Measurements from ENCODE around the gene TSPAN4. TPM values are rescaled to one million over a fixed set of nuclear protein-coding genes. Genes with fewer than 3 reads are reported as not detected.

The TSPAN4 gene
- total RNA-seq, 1 donor from 2014 or later, result 43.8 TPM

DNA sequence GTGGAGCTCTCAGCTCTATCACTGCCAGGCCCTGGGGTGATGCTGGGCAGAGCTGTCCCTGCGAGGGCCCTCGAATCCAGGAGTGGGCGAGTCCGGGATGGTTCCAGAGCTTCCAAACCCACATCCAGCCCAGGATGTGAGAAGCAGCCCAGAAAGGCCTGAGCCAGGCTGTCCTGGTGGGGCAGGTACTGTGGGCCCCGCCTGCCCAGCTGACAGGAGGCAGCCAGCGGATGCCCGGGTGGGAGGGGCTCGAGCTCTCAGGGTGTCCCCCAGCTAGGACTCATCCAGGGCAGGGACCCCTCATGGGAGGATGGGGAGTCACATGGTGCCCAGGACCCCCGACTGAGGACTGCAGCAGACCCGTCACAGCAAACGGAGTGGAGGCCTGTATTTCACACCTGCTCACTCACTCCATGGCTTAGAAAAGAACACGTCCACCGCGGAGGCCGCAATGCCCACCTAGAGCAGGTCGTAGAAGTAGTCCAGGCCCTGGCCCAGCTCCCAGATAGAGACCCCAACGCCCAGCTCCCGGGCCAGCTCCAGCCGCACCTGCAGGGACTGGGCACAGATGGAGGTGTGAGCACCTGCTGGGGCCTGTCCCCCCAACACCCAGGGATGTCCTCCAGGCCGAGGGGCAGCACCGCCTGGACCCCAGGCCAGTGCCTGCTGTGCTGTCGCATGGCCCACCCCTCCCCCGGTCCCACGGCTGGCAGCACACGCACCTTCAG lies 26.9 kb downstream of the TSPAN4 start:
- intact Hi-C loops (cut with DNase I), result no loop called here
- DNase-seq (ENCODE audit: missing footprints) (no peak), ATAC-seq (no peak)

GRCh38 chr11:870127-870413 lies 27.4 kb downstream of the TSPAN4 start:
- ATAC-seq, result no peak
- intact Hi-C loops (cut with DNase I), result no loop called here
- DNase-seq (ENCODE audit: missing footprints), result no peak

DNA sequence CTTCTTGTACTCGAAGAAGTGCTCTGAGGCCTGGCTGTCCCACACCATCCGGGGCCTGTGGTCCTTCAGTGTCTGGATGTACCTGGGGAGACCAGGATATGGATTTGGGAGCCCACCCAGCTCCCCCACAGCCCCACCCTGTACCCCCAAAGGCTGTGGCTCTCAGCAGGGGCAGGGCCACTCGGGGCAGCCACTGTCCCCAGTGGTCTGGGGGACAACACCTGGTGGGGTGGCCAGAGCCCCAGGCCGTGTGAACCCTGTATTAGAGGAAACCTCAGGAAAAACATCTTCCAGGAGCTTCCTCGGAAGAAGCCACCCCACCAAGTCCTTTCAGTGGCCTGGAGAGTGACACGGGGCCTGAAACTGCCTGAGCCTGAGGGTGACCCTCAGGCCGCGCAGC lies 27.8 kb downstream of the TSPAN4 start:
- no peak for DNase-seq (ENCODE audit: missing footprints)
- ATAC-seq, result no peak
- intact Hi-C loops (cut with DNase I), result no loop called here

- DNase-seq (ENCODE audit: missing footprints) (no peak), ATAC-seq (no peak)
- intact Hi-C loops (cut with DNase I), result no loop called here
These were observed 28.8 kb downstream of the TSPAN4 start for GRCh38 chr11:871472-871871.

DNA sequence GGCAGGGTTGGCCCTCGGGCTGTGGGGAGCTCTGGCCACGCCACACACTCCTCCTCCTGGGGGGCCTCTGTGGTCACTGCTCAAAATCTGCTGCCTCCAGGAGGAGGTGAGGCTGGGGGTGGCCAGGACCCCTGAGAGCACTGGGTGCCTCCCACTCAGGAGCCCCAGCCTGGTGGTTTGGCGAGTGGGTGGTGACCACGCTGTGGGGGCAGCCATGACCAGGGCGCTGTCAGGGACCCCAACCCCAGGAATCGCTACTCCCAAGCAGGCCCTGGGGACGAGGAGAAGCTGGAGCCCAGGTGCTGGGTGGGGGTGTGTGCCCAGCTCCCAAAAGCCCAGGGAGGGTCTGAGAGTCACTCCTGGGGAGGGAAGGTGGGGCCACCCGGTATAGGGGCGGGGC lies 30.1 kb downstream of the TSPAN4 start:
- DNase-seq (ENCODE audit: missing footprints) (no peak), ATAC-seq (no peak)
- intact Hi-C loops (cut with DNase I), result no loop called here

- DNase-seq (ENCODE audit: missing footprints) (no peak), ATAC-seq (no peak)
- intact Hi-C loops (cut with DNase I), result no loop called here
These were observed 31.1 kb downstream of the TSPAN4 start for GRCh38 chr11:873706-874105.

- intact Hi-C loops (cut with DNase I), result no loop called here
- ATAC-seq (no peak), DNase-seq (ENCODE audit: missing footprints) (no peak)
These were observed 32.6 kb downstream of the TSPAN4 start for GRCh38 chr11:875203-875602.

GRCh38 chr11:875769-876301 lies 33.2 kb downstream of the TSPAN4 start:
- no peak for ATAC-seq
- intact Hi-C loops (cut with DNase I), result no loop called here

DNA sequence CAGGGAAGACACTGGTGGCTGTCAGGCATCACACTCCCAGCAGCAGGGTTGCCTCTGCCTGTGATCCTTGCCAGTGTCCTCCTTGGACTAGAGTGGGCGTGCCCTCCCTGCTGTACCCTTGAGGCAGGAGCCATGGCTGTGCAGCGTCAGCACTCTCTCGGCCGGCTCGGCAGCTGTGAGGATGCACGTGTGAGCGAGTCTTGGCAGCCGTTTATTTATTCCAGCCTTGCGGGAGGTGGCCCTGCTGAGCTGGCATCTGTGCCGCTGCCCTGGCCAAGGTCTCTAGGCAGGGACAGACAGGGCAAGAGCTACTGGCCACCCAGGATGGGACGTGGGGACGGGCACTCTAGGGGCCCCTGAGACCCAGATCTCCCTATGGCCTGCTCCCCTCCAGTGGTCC lies 33.9 kb downstream of the TSPAN4 start:
- peak; percentile 84 for DNase-seq (ENCODE audit: missing footprints)
- intact Hi-C loops (cut with DNase I), result no loop called here
- peak; percentile 83 for ATAC-seq

More at GRCh38 chr11:875769-876301, 33.2 kb downstream of the TSPAN4 start:
- no peak for DNase-seq (ENCODE audit: missing footprints)

DNA sequence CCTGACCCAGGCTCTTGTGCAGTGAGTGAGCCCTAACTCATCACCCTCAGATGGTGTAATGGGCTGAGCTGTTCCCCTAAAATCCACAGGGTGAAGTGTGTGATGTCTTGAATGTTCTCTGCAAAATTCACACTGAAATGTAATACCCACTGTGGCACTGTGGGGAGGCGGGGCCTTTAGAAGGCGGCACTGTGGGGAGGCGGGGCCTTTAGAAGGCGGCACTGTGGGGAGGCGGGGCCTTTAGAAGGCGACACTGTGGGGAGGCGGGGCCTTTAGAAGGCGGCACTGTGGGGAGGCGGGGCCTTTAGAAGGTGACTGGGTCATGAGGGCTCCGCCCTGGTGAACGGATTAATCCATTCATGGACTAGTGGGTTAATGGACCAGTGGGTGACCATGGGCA lies 34.9 kb downstream of the TSPAN4 start:
- no peak for DNase-seq (ENCODE audit: missing footprints)
- intact Hi-C loops (cut with DNase I), result no loop called here

DNA sequence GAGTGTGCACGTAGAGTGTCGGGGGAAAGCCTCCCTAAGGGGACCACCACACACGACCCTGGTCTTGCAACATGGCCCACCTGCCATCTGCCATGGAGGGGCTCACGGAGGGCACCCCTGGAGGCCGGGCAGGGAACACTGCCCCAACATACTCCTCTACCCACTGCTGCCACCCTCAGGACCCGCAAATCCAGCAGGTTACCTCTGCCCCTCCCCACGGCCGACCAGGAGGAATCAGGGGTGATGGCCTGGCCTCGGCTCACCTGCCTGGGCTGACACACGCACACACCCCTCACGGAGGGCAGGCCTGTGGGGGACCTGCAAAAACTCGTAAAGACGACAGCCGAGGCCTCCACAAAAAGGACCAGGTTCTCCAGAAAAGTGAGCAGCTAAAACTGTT lies 37.8 kb downstream of the TSPAN4 start:
- ATAC-seq (no peak), DNase-seq (ENCODE audit: missing footprints) (no peak)
- intact Hi-C loops (cut with DNase I), result no loop called here

More for the DNA sequence above, 34.9 kb downstream of the TSPAN4 start:
- ATAC-seq, result no peak

DNA sequence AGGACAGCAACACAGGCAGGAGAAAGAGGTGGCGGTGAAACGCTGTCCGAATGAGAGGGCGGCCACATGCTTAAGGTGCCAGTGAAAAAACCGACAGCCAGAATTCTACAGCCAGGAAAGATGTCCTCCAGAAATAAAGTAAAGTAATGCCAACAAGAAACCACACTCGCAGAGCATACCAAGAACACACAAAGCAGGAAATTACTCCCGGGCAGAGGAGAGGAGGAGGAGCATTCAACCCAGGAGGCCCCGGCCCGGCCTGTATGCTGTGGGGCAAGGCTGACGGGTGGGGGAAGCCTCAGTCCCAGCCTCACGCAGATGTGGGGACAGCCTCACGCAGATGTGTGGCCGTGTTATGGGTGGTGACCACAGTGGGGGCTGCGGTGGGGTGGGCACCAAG lies 39.9 kb downstream of the TSPAN4 start:
- intact Hi-C loops (cut with DNase I), result no loop called here
- ATAC-seq (no peak), DNase-seq (ENCODE audit: missing footprints) (no peak)

DNA sequence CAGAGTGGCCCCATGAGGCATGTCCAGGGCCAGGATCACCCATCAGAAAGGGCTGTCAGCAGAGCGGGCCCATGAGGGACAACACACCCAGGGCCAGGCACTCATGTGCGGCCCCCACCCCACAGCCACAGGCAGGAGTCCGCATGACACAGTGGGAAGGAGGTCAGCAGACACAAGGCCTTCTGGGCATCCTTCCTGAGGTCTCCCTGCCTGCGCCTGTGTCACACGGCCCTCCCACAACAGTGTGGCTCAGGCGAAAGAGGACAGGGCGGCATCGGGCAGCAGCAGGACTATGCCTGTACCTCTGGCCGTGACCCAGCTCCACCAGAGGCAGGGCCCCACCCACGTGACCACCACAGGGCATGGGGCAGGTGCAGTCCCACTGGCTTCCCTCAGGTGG lies 40.9 kb downstream of the TSPAN4 start:
- intact Hi-C loops (cut with DNase I), result no loop called here

DNA sequence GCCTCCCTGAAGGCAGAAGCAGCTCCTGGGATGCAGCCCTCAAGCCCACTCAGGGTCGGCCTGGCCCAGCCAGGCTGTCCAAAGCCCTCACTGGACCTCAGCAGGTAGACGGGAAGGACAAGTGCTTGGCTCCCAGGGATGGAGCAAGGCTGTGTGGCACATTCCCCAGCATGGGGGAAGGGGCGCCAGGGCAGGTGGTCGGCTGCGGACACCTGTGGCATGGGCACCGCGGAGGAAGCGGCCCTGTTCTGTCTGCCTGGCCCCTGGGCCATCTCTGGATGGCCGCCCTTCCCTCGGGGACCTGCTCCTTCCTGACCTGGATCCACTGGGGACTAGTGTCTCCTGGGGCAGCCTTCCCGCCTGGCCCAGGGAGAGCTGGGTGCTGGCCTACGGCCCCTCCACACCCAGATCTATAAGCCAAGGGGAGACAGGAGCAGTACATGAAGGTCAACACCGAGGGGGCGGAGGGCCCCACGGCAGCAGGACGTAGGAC lies 42.0 kb downstream of the TSPAN4 start:
- ATAC-seq (no peak), DNase-seq (ENCODE audit: missing footprints) (no peak)
- intact Hi-C loops (cut with DNase I), result no loop called here

More for the DNA sequence above, 40.9 kb downstream of the TSPAN4 start:
- no peak for DNase-seq (ENCODE audit: missing footprints)
- no peak for ATAC-seq

- DNase-seq (ENCODE audit: missing footprints) (no peak), ATAC-seq (no peak)
- intact Hi-C loops (cut with DNase I), result no loop called here
These were observed 43.9 kb downstream of the TSPAN4 start for GRCh38 chr11:886568-886967.

- DNase-seq (ENCODE audit: missing footprints) (no peak), ATAC-seq (no peak)
- intact Hi-C loops (cut with DNase I), result no loop called here
These were observed 44.9 kb downstream of the TSPAN4 start for GRCh38 chr11:887589-887988.

GRCh38 chr11:888310-889212 lies 45.9 kb downstream of the TSPAN4 start:
- intact Hi-C loops (cut with DNase I), result no loop called here
- DNase-seq (ENCODE audit: missing footprints) (no peak), ATAC-seq (no peak)

GRCh38 chr11:889257-889656 lies 46.6 kb downstream of the TSPAN4 start:
- intact Hi-C loops (cut with DNase I), result no loop called here
- no peak for DNase-seq (ENCODE audit: missing footprints)
- no peak for ATAC-seq

- ATAC-seq (no peak), DNase-seq (ENCODE audit: missing footprints) (no peak)
- intact Hi-C loops (cut with DNase I), result no loop called here
These were observed 47.2 kb downstream of the TSPAN4 start for GRCh38 chr11:889687-890475.

All from Right ventricle myocardium inferior (tissue), 1 donor.